Sigmoid colon (tissue), 4 donors: ENCODE data around the gene NXN.

Experiments
- EP300 ChIP-seq, 4 donors: sonication (generic); formaldehyde crosslinking; IDR thresholded peaks; one replicate each; pipeline ENCODE4 v1.6.1; 2017; ENCODE audit warnings: antibody characterized with exemption in 4 of 4
- POLR2A ChIP-seq, 2 donors: fragments of 450-650 bp; IDR thresholded peaks; one replicate each; pipeline ENCODE4 v1.6.1; 2016; ENCODE audit warnings: antibody characterized with exemption in 2 of 2, mild to moderate bottlenecking in 2 of 2, moderate library complexity in 2 of 2
- POLR2AphosphoS5 ChIP-seq, 4 donors: sonication (generic); formaldehyde crosslinking; IDR thresholded peaks; one replicate each; pipeline ENCODE4 v1.6.1; 2017; ENCODE audit warnings: antibody characterized with exemption in 4 of 4
- TF ChIP-seq, protein P1 (sequence below), 4 experiments: fragments of 450-650 bp in 3 of 4; fragments of 200-600 bp in 1 of 4; IDR thresholded peaks; one replicate each; pipeline ENCODE4 v1.5.1; 2016 to 2019; ENCODE audit warnings: antibody characterized with exemption in 4 of 4, mild to moderate bottlenecking in 3 of 4, moderate library complexity in 2 of 4

DNA sequence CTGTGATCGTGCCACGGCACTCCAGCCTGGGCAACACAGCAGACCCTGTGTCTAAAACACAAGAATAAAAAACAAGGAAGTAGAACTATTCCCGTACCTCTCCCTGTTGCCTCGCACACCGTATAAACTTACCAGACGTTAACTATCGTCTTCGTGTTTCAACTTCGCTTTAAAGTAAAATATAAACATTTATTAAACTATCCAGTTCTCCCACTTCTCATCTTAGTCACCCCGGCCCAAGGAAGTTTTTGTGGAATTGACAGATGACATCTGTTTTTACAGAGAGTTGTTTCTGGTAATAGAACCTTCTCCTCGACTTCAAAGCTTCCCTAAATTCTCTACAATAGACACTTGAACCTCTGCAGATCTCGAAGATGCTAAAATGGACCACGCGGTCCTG is 83.1 kb downstream of the NXN start:
- TF ChIP-seq, protein P1, sequence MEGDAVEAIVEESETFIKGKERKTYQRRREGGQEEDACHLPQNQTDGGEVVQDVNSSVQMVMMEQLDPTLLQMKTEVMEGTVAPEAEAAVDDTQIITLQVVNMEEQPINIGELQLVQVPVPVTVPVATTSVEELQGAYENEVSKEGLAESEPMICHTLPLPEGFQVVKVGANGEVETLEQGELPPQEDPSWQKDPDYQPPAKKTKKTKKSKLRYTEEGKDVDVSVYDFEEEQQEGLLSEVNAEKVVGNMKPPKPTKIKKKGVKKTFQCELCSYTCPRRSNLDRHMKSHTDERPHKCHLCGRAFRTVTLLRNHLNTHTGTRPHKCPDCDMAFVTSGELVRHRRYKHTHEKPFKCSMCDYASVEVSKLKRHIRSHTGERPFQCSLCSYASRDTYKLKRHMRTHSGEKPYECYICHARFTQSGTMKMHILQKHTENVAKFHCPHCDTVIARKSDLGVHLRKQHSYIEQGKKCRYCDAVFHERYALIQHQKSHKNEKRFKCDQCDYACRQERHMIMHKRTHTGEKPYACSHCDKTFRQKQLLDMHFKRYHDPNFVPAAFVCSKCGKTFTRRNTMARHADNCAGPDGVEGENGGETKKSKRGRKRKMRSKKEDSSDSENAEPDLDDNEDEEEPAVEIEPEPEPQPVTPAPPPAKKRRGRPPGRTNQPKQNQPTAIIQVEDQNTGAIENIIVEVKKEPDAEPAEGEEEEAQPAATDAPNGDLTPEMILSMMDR (IDR thresholded peaks at IDR 0.05) = no peak
- no peak for TF ChIP-seq POLR2A (IDR thresholded peaks at IDR 0.05)
- no peak for TF ChIP-seq POLR2AphosphoS5 (IDR thresholded peaks at IDR 0.05)
- no peak for TF ChIP-seq EP300 (IDR thresholded peaks at IDR 0.05)
